Neuronal stem cell (in vitro differentiated cells): Measurements from ENCODE around the gene P3H3.
A peak's percentile ranks its signal among the peaks of the same experiment; 100 is the strongest.

ENCODE experiments used
- DNase-seq: peaks from one replicate; pipeline ENCODE4 v3.0.0-alpha.2; 2013; ENCODE audit warnings: low spot score
- H2AFZ ChIP-seq: one replicate; pipeline ENCODE4 v1.6.1; 2013; ENCODE audit warnings: mild to moderate bottlenecking, low read length, inconsistent platforms
- H2AK5ac ChIP-seq: 2 replicates; pipeline ENCODE4 v1.6.1; 2013; ENCODE audit warnings: low read depth, mild to moderate bottlenecking, inconsistent platforms, low read length, moderate library complexity, mixed read lengths
- H2BK120ac ChIP-seq: 2 replicates; pipeline ENCODE4 v1.6.1; 2013; ENCODE audit warnings: low read depth, mild to moderate bottlenecking, inconsistent platforms, low read length, moderate library complexity, mixed read lengths
- H2BK12ac ChIP-seq: one replicate; pipeline ENCODE4 v1.6.1; 2013; ENCODE audit warnings: low read length, inconsistent platforms
- H2BK15ac ChIP-seq: 2 replicates; pipeline ENCODE4 v1.6.1; 2013; ENCODE audit warnings: mild to moderate bottlenecking, low read length, inconsistent platforms, mixed read lengths
- H2BK5ac ChIP-seq: one replicate; pipeline ENCODE4 v1.6.1; 2013; ENCODE audit warnings: inconsistent platforms, mild to moderate bottlenecking, low read length, moderate library complexity
- H3K14ac ChIP-seq: one replicate; pipeline ENCODE4 v1.6.1; 2013; ENCODE audit warnings: low read length, inconsistent platforms
- H3K18ac ChIP-seq: 2 replicates; pipeline ENCODE4 v1.6.1; 2013; ENCODE audit warnings: low read length, inconsistent platforms
- H3K23ac ChIP-seq: 2 replicates; pipeline ENCODE4 v1.6.1; 2013; ENCODE audit warnings: low read depth, mild to moderate bottlenecking, mixed read lengths, low read length, inconsistent platforms; ENCODE audit not compliant: poor library complexity
- H3K27ac ChIP-seq: replicated peaks from 3 replicates; pipeline ENCODE4 v1.5.1; 2013; ENCODE audit warnings: low read length, inconsistent platforms
- H3K27me3 ChIP-seq, 3 experiments: 2 replicates each; pipeline ENCODE4 v1.6.1; 2013; ENCODE audit warnings: low read length in 3 of 3, mild to moderate bottlenecking in 2 of 3, inconsistent platforms in 1 of 3, low read depth in 1 of 3, mixed read lengths in 1 of 3, moderate library complexity in 1 of 3; ENCODE audit not compliant: control insufficient read depth in 3 of 3, insufficient read depth in 3 of 3
- H3K36me3 ChIP-seq, 2 donors: replicated peaks in 1 of 2; 2 replicates each; pipeline ENCODE4 v1.6.1; 2013; ENCODE audit warnings: low read length in 2 of 2; ENCODE audit not compliant: control insufficient read depth in 2 of 2, insufficient read depth in 2 of 2
- H3K4ac ChIP-seq: 2 replicates; pipeline ENCODE4 v1.6.1; 2013; ENCODE audit warnings: inconsistent platforms, mild to moderate bottlenecking, low read length, moderate library complexity
- H3K4me1 ChIP-seq, 2 donors: 1 replicate in 1 of 2; 2 replicates in 1 of 2; pipeline ENCODE4 v1.6.1; 2013; ENCODE audit warnings: low read length in 2 of 2, low read depth in 1 of 2; ENCODE audit not compliant: control insufficient read depth in 2 of 2, insufficient read depth in 1 of 2
- H3K4me2 ChIP-seq: one replicate; pipeline ENCODE4 v1.6.1; 2013; ENCODE audit warnings: mild to moderate bottlenecking, low read length, inconsistent platforms; ENCODE audit not compliant: insufficient read depth, poor library complexity, severe bottlenecking
- H3K4me3 ChIP-seq, 2 donors: 2 replicates each; pipeline ENCODE4 v1.5.1; 2013; ENCODE audit warnings: low read length in 2 of 2, mild to moderate bottlenecking in 2 of 2, inconsistent platforms in 1 of 2, moderate library complexity in 1 of 2
- H3K79me1 ChIP-seq: one replicate; pipeline ENCODE4 v1.6.1; 2013; ENCODE audit warnings: low read depth, mild to moderate bottlenecking, inconsistent platforms, low read length, moderate library complexity
- H3K9ac ChIP-seq: one replicate; pipeline ENCODE4 v1.6.1; 2013; ENCODE audit warnings: mild to moderate bottlenecking, low read depth, low read length, inconsistent platforms; ENCODE audit not compliant: poor library complexity
- H3K9me3 ChIP-seq, 2 donors: replicated peaks in 1 of 2; 2 replicates each; pipeline versions ENCODE3 to v1.6.1; 2013; ENCODE audit warnings: low read length in 2 of 2, mild to moderate bottlenecking in 2 of 2, inconsistent platforms in 1 of 2, low read depth in 1 of 2, mixed read lengths in 1 of 2, moderate library complexity in 1 of 2; ENCODE audit not compliant: control insufficient read depth in 2 of 2, insufficient read depth in 1 of 2
- H4K8ac ChIP-seq: one replicate; pipeline ENCODE4 v1.6.1; 2013; ENCODE audit warnings: low read depth, mild to moderate bottlenecking, inconsistent platforms, low read length, moderate library complexity
- H4K91ac ChIP-seq: one replicate; pipeline ENCODE4 v1.6.1; 2013; ENCODE audit warnings: low read length, low read depth, mild to moderate bottlenecking, inconsistent platforms; ENCODE audit not compliant: poor library complexity
- WGBS, 2 donors: extraction: QIAGEN DNeasy Blood & Tissue Kit; methylation state at CpG; one replicate each; pipeline ENCODE4 v1.1.7; 2013; ENCODE audit warnings: missing lambda C conversion rate in 2 of 2, mixed read lengths in 1 of 2; ENCODE audit not compliant: insufficient read length in 2 of 2, insufficient replicate concordance in 1 of 2; ENCODE audit errors: extremely low coverage in 2 of 2; 5-methylcytosine and 5-hydroxymethylcytosine counted together

P3H3 gene

DNA sequence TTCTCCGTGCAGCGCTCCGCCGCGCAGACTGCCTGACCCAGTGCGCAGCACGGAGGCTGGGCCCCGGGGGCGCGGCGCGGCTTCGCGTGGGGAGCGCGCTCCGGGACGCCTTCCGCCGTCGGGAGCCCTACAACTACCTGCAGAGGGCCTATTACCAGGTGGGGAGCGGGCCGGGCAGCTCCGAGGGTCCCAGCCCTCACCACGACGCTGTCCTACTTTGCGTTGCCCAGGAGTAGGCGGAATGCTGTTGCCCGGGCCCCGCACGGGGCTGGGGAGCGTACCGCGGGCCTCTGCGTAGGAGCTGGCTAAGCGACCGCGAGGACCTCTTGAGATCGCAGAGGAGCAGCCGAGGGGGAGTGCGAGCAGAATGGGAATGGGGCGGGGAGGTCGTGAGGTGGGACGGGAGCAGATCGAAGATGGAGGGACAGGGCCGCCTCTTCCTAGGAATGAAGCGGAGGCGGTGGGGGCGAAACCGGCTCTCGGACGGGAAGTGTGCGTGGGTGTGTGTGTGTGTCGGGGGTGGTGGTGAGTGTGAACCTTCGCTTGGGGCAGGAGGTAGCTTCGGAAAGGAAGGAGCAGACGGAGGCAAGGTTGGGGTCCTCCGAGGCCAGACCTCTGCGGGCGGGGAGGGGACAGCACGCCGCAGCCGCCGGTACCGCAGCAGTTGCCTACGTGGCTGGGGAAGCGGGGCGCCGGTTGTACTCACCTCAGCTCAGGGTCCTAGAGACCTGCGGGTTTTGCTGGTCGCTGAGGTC, 751 bp downstream of the P3H3 start:
- Histone ChIP-seq H3K9ac (peak overlapping the region; percentile 98), H3K23ac (peak overlapping the region; percentile 98), H2AFZ (peak overlapping the region; percentile 61), H3K4me3 (peak overlapping the region; percentile 87 to 99), H3K27ac (peak overlapping the region; percentile 66), H2BK5ac (peak overlapping the region; percentile 83), H3K14ac (peak overlapping the region; percentile 85), H3K79me1 (peaks cover 35% of the 10 kb centered on the region), H3K4ac (peak overlapping the region; percentile 94), H3K4me2 (peak overlapping the region; percentile 77), H2AK5ac (peak overlapping the region; percentile 99), H3K9me3 (peaks cover 0 to 1% of the 10 kb centered on the region in 2 donors), H4K8ac (peak overlapping the region; percentile 48), H3K4me1 (peaks cover 16 to 17% of the 10 kb centered on the region in 2 donors), H3K18ac (peak overlapping the region; percentile 95), H3K27me3 (no peaks in the 10 kb centered on the region), H2BK15ac (peak overlapping the region; percentile 45), H3K36me3 (peaks cover 35 to 39% of the 10 kb centered on the region in 2 donors), H2BK120ac (peak overlapping the region; percentile 89), H2BK12ac (peak overlapping the region; percentile 82), H4K91ac (peak overlapping the region; percentile 89)
- no CpG with 5 or more reads among the region's 71 CpGs for WGBS, 2 donors
- no peak for DNase-seq

- Histone ChIP-seq H4K8ac (no peak overlapping the region), H2BK15ac (no peak overlapping the region), H3K27ac (peak overlapping the region; percentile 10), H3K14ac (no peak overlapping the region), H2AK5ac (peak overlapping the region; percentile 60), H4K91ac (no peak overlapping the region), H3K79me1 (peaks cover 32% of the 10 kb centered on the region), H3K23ac (peak overlapping the region; percentile 50), H3K4me3 (peak overlapping the region; percentile 87 to 99), H2BK12ac (peak overlapping the region; percentile 49), H3K9me3 (no peaks in the 10 kb centered on the region), H3K27me3 (no peaks in the 10 kb centered on the region), H3K4me1 (peaks cover 16 to 17% of the 10 kb centered on the region in 2 donors), H2BK120ac (peak overlapping the region; percentile 22), H3K18ac (peak overlapping the region; percentile 95), H3K4ac (no peak overlapping the region), H3K36me3 (peaks cover 37 to 46% of the 10 kb centered on the region in 2 donors), H3K9ac (peak overlapping the region; percentile 98), H3K4me2 (peak overlapping the region; percentile 77), H2BK5ac (peak overlapping the region; percentile 83), H2AFZ (peak overlapping the region; percentile 61)
- WGBS, 2 donors: no CpG with 5 or more reads among the region's 19 CpGs
- DNase-seq: no peak
Measured at GRCh38 chr12:6829536-6830220, 1.5 kb downstream of the P3H3 start.

- no peak for DNase-seq
- Histone ChIP-seq H3K4me3 (peak overlapping the region; percentile 18 to 87), H3K36me3 (peaks cover 37 to 54% of the 10 kb centered on the region in 2 donors), H3K14ac (no peak overlapping the region), H3K4ac (no peak overlapping the region), H2BK120ac (peak overlapping the region; percentile 93), H3K27me3 (no peaks in the 10 kb centered on the region), H3K4me1 (peaks cover 12 to 14% of the 10 kb centered on the region in 2 donors), H2AFZ (no peak overlapping the region), H2AK5ac (peak overlapping the region; percentile 65), H3K18ac (peak overlapping the region; percentile 42), H3K9me3 (no peaks in the 10 kb centered on the region), H2BK5ac (no peak overlapping the region), H3K23ac (peak overlapping the region; percentile 50), H3K9ac (no peak overlapping the region), H3K4me2 (no peak overlapping the region), H2BK12ac (no peak overlapping the region), H4K8ac (no peak overlapping the region), H3K27ac (no peak overlapping the region), H2BK15ac (no peak overlapping the region), H4K91ac (no peak overlapping the region), H3K79me1 (peaks cover 31% of the 10 kb centered on the region)
- no CpG with 5 or more reads among the region's 11 CpGs for WGBS, 2 donors
Measured at GRCh38 chr12:6830286-6830890, 2.2 kb downstream of the P3H3 start.

DNA sequence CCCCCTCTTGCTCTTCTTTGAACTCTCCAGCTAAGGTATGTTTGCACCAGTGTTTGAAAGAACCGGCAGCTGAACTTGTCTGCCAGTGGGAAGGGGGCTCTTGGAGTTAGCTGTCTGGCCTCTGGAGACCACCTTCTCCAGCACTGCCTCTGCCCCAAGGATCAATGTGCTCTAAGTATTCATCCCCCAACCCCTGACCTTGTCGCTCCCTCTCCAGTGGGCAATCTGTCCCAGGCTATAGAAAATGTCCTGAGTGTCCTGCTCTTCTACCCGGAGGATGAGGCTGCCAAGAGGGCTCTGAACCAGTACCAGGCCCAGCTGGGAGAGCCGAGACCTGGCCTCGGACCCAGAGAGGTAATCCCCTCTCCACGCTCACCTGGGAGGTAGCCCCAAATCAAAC, 2.8 kb downstream of the P3H3 start:
- no peak overlapping the region for H3K27ac ChIP-seq
- H3K36me3 ChIP-seq: peaks cover 39 to 59% of the 10 kb centered on the region in 2 donors
- no peak overlapping the region for H3K4me2 ChIP-seq
- H2AK5ac ChIP-seq: no peak overlapping the region
- no peak for DNase-seq
- H2AFZ ChIP-seq: no peak overlapping the region
- WGBS, 2 donors: no CpG with 5 or more reads among the region's 6 CpGs
- no peak overlapping the region for H4K91ac ChIP-seq
- H3K9ac ChIP-seq: no peak overlapping the region
- H3K14ac ChIP-seq: no peak overlapping the region
- H2BK12ac ChIP-seq: peak overlapping the region; percentile 68
- H3K18ac ChIP-seq: no peak overlapping the region
- peak overlapping the region; percentile 93 for H2BK120ac ChIP-seq
- H4K8ac ChIP-seq: no peak overlapping the region
- H2BK15ac ChIP-seq: no peak overlapping the region
- H3K23ac ChIP-seq: peak overlapping the region; percentile 82
- peaks cover 12% of the 10 kb centered on the region in 2 donors for H3K4me1 ChIP-seq
- no peak overlapping the region for H2BK5ac ChIP-seq
- H3K27me3 ChIP-seq: no peaks in the 10 kb centered on the region
- peaks cover 30% of the 10 kb centered on the region for H3K79me1 ChIP-seq
- H3K4ac ChIP-seq: no peak overlapping the region
- H3K9me3 ChIP-seq: no peaks in the 10 kb centered on the region
- H3K4me3 ChIP-seq: no peak overlapping the region
